OCI-LY7 (cell line): ENCODE measurements around the gene CAPSL.
"Not testable (repeated sequence)": the region's sequence is repeated elsewhere in the genome, so short reads cannot be mapped to it uniquely, and the experiment has no call there.

ENCODE experiments used
- CTCF ChIP-seq: fragments of 200-600 bp; sonication (generic); conservative IDR thresholded peaks from 2 replicates; pipeline ENCODE4 v1.5.1; 2014; ENCODE audit warnings: mild to moderate bottlenecking, antibody characterized with exemption, low read length, moderate library complexity, mixed read lengths
- EZH2phosphoT487 ChIP-seq: fragments of 200-600 bp; sonication (generic); IDR thresholded peaks from 2 replicates; pipeline ENCODE4 v1.6.1; 2018; ENCODE audit warnings: low read depth, borderline replicate concordance, mild to moderate bottlenecking, mixed run types, antibody characterized with exemption, low read length, moderate library complexity, mixed read lengths

GRCh38 chr5:35856186-35856764 is 82.1 kb downstream of the CAPSL start:
- TF ChIP-seq CTCF, EZH2phosphoT487: not testable (repeated sequence)
